Esophagus muscularis mucosa (tissue), 4 donors: ENCODE data around the gene TCF23. TPM values are rescaled to one million over a fixed set of nuclear protein-coding genes. Genes with fewer than 3 reads are reported as not detected.
"Not testable (repeated sequence)": the region's sequence is repeated elsewhere in the genome, so short reads cannot be mapped to it uniquely, and the experiment has no call there.

Source experiments
- DNase-seq: peaks from one replicate; pipeline ENCODE4 v3.0.0-alpha.2; 2017; ENCODE audit errors: extremely low spot score
- H3K27ac ChIP-seq, 4 donors: fragments of 200-600 bp; sonication (generic); replicated peaks in 1 of 4; 1 replicate in 3 of 4; 2 replicates in 1 of 4; pipeline ENCODE4 v1.5.1; 2016 to 2019; ENCODE audit warnings: mild to moderate bottlenecking in 1 of 4
- H3K27me3 ChIP-seq, 4 donors: fragments of 200-600 bp; sonication (generic); one replicate each; pipeline versions ENCODE4 v1.5.1 to v1.6.0; 2016 to 2019
- H3K36me3 ChIP-seq, 4 donors: fragments of 200-600 bp; sonication (generic); one replicate each; pipeline ENCODE4 v1.5.1; 2016 to 2019
- H3K4me1 ChIP-seq, 4 donors: fragments of 200-600 bp; sonication (generic); one replicate each; pipeline ENCODE4 v1.5.1; 2016 to 2019
- H3K4me3 ChIP-seq, 4 donors: fragments of 200-600 bp; sonication (generic); 1 replicate in 2 of 4; 2 replicates in 2 of 4; pipeline ENCODE4 v1.5.1; 2016 to 2019; ENCODE audit warnings: mild to moderate bottlenecking in 4 of 4, moderate library complexity in 1 of 4
- H3K9me3 ChIP-seq, 4 donors: fragments of 200-600 bp; sonication (generic); 1 replicate in 3 of 4; 2 replicates in 1 of 4; pipeline ENCODE4 v1.5.1; 2016 to 2019
- EP300 ChIP-seq: sonication (generic); formaldehyde crosslinking; IDR thresholded peaks from one replicate; pipeline ENCODE4 v1.6.1; 2017; ENCODE audit warnings: antibody characterized with exemption
- POLR2A ChIP-seq: fragments of 450-650 bp; IDR thresholded peaks from one replicate; pipeline ENCODE4 v1.6.1; 2017; ENCODE audit warnings: antibody characterized with exemption, moderate library complexity, mild to moderate bottlenecking, low read depth
- POLR2AphosphoS5 ChIP-seq, 2 donors: sonication (generic); formaldehyde crosslinking; IDR thresholded peaks; one replicate each; pipeline ENCODE4 v1.6.1; 2017; ENCODE audit warnings: antibody characterized with exemption in 2 of 2
- WGBS: methylation state at CpG from one replicate; pipeline ENCODE4 v1.1.5; 2018; 5-methylcytosine and 5-hydroxymethylcytosine counted together
- intact Hi-C: fragments of 100-400 bp; cut with DNase I; formaldehyde crosslinking; loops from one replicate; pipeline ENCODE4 v1.15.1; 2023
- total RNA-seq, 4 donors: library from RNA; depleted of rRNA; stranded (reverse); fragments of >200 nt; gene quantifications; one replicate each; pipeline versions ENCODE4 v1.1.0 to v1.2.1, GENCODE V29; 2016
- TF ChIP-seq, protein P1 (sequence below), 3 experiments: fragments of 200-600 bp in 2 of 3; fragments of 450-650 bp in 1 of 3; sonication (generic) in 2 of 3; IDR thresholded peaks; one replicate each; pipeline ENCODE4 v1.5.1; 2017 to 2019; ENCODE audit warnings: antibody characterized with exemption in 3 of 3, mild to moderate bottlenecking in 2 of 3, moderate library complexity in 1 of 3

TCF23 gene
- total RNA-seq, 4 donors from 2014 or later = not detected

DNA sequence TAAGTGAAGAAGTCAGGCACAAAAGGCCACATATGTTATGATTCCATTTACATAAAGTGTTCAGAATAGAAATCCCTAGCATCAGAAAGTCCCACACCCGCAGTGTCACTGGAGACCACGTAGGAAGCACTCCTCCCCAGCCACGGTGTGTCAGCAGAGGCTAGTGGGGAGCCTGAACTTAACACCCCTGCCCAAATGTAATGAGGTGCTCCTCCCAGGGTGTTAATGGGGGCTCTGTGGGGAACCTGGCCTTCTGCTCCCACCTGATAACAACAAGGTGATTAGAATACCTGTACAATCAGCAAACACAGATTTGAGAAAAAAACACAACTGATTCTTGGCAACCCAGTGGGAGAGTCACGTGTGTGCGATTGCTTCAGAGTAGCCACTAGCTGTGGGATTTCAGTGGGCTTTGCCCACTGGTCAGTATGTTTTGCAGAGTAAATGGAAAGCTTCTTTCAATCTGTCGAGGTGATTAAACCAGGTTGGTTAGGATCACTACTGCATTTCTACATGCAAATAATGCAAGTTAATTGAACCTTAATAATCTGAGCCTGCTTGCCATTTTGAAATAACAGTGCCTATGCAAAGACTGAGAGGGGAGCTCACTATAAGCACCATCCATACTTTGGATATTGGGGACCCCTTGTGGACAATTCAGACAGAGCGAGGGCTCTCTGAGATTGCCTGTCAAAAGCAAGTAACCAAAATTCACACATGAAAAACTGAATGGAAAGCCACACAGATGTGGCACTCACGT is 42.4 kb downstream of the TCF23 start:
- Histone ChIP-seq H3K27me3 (no peaks in the 10 kb centered on the region), H3K9me3 (no peaks in the 10 kb centered on the region), H3K36me3 (no peaks in the 10 kb centered on the region), H3K27ac (no peak overlapping the region), H3K4me3 (no peak overlapping the region), H3K4me1 (peaks cover 0 to 2% (median under 1%) of the 10 kb centered on the region in 4 donors)
- WGBS = 40% methylated on average over 8 of the region's 8 CpGs
- intact Hi-C loops = loop anchor here (5.0 kb wide), 1 partner anchor 94 kb away; no protein-coding TSS in a partner anchor
- DNase-seq = no peak
- no peak for TF ChIP-seq EP300
- TF ChIP-seq POLR2AphosphoS5 (IDR thresholded peaks at IDR 0.05) = no peak
- TF ChIP-seq POLR2A = no peak
- TF ChIP-seq, protein P1, sequence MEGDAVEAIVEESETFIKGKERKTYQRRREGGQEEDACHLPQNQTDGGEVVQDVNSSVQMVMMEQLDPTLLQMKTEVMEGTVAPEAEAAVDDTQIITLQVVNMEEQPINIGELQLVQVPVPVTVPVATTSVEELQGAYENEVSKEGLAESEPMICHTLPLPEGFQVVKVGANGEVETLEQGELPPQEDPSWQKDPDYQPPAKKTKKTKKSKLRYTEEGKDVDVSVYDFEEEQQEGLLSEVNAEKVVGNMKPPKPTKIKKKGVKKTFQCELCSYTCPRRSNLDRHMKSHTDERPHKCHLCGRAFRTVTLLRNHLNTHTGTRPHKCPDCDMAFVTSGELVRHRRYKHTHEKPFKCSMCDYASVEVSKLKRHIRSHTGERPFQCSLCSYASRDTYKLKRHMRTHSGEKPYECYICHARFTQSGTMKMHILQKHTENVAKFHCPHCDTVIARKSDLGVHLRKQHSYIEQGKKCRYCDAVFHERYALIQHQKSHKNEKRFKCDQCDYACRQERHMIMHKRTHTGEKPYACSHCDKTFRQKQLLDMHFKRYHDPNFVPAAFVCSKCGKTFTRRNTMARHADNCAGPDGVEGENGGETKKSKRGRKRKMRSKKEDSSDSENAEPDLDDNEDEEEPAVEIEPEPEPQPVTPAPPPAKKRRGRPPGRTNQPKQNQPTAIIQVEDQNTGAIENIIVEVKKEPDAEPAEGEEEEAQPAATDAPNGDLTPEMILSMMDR (IDR thresholded peaks at IDR 0.05) = peak; percentile 47 to 55 (median 53)

- TF ChIP-seq POLR2A = no peak
- TF ChIP-seq EP300 = no peak
- TF ChIP-seq POLR2AphosphoS5 (IDR thresholded peaks at IDR 0.05) = no peak
- TF ChIP-seq, protein P1 (IDR thresholded peaks at IDR 0.05) = no peak
- Histone ChIP-seq H3K4me1 (no peaks in the 10 kb centered on the region), H3K27ac (no peak overlapping the region), H3K9me3 (no peaks in the 10 kb centered on the region), H3K27me3 (no peaks in the 10 kb centered on the region), H3K36me3 (peaks cover 0 to 6% (median 2%) of the 10 kb centered on the region in 4 donors), H3K4me3 (no peak overlapping the region)
- WGBS = 77% methylated on average over 17 of the region's 17 CpGs
- intact Hi-C loops = loop anchor here (5.0 kb wide), 1 partner anchor 97 kb away; no protein-coding TSS in a partner anchor
- DNase-seq = no peak
Observed at GRCh38 chr2:27194538-27195354, 45.9 kb downstream of the TCF23 start.

- 86% methylated on average over 3 of the region's 3 CpGs for WGBS
- DNase-seq, intact Hi-C loops, H3K27ac ChIP-seq, H3K4me3 ChIP-seq, H3K9me3 ChIP-seq, H3K4me1 ChIP-seq, H3K27me3 ChIP-seq: not testable (repeated sequence)
- peaks cover 7 to 16% (median 11%) of the 10 kb centered on the region in 4 donors for H3K36me3 ChIP-seq
Observed at GRCh38 chr2:27195799-27196198, 47.0 kb downstream of the TCF23 start.

- DNase-seq, H3K27me3 ChIP-seq, H3K4me1 ChIP-seq, H3K9me3 ChIP-seq, H3K4me3 ChIP-seq, intact Hi-C loops, H3K27ac ChIP-seq: not testable (repeated sequence)
- H3K36me3 ChIP-seq = peaks cover 14 to 39% (median 32%) of the 10 kb centered on the region in 4 donors
- WGBS = 94% methylated on average over 3 of the region's 3 CpGs
Observed at GRCh38 chr2:27198068-27198467, 49.3 kb downstream of the TCF23 start.

GRCh38 chr2:27198627-27199026 is 49.8 kb downstream of the TCF23 start:
- 77% methylated on average over 2 of the region's 2 CpGs for WGBS
- Histone ChIP-seq H3K36me3 (peaks cover 14 to 44% (median 37%) of the 10 kb centered on the region in 4 donors), H3K27me3 (no peaks in the 10 kb centered on the region), H3K27ac (no peak overlapping the region), H3K9me3 (no peaks in the 10 kb centered on the region), H3K4me3 (no peak overlapping the region), H3K4me1 (no peaks in the 10 kb centered on the region)
- TF ChIP-seq, protein P1 (IDR thresholded peaks at IDR 0.05) = no peak
- TF ChIP-seq POLR2AphosphoS5 (IDR thresholded peaks at IDR 0.05) (no peak), EP300 (no peak), POLR2A (no peak)
- intact Hi-C loops = no loop called here
- DNase-seq = no peak
